Karpas-422 (cell line): Measurements from ENCODE around the gene PCDH19. TPM values are rescaled to one million over a fixed set of nuclear protein-coding genes. Genes with fewer than 3 reads are reported as not detected.
A peak's percentile ranks its signal among the peaks of the same experiment; 100 is the strongest.

Experiments used
- DNase-seq: peaks from one replicate; pipeline ENCODE4 v3.0.0-alpha.2; 2015
- H2AFZ ChIP-seq: fragments of 200-600 bp; sonication (generic); 2 replicates; pipeline ENCODE4 v1.6.1; 2014; ENCODE audit warnings: antibody characterized with exemption, low read length, mixed read lengths
- H3K27ac ChIP-seq: fragments of 200-600 bp; sonication (generic); 2 replicates; pipeline ENCODE4 v1.5.1; 2014; ENCODE audit warnings: mild to moderate bottlenecking, low read length, moderate library complexity
- H3K27me3 ChIP-seq: fragments of 200-600 bp; sonication (generic); 2 replicates; pipeline ENCODE4 v1.6.1; 2014; ENCODE audit warnings: low read length, mixed read lengths
- H3K36me3 ChIP-seq: fragments of 200-600 bp; sonication (generic); 2 replicates; pipeline ENCODE4 v1.6.1; 2014; ENCODE audit warnings: low read length, mixed read lengths; ENCODE audit not compliant: insufficient read depth
- H3K4me1 ChIP-seq: fragments of 200-600 bp; sonication (generic); 2 replicates; pipeline ENCODE4 v1.6.1; 2014; ENCODE audit warnings: mild to moderate bottlenecking, low read length, mixed read lengths
- H3K4me2 ChIP-seq: fragments of 200-600 bp; sonication (generic); 2 replicates; pipeline ENCODE4 v1.6.1; 2014; ENCODE audit warnings: low read length, low read depth, mild to moderate bottlenecking; ENCODE audit not compliant: poor library complexity, severe bottlenecking
- H3K4me3 ChIP-seq: fragments of 200-600 bp; sonication (generic); 2 replicates; pipeline ENCODE4 v1.5.1; 2014; ENCODE audit warnings: mild to moderate bottlenecking, antibody characterized with exemption, low read length, mixed read lengths
- H3K79me2 ChIP-seq: fragments of 200-600 bp; sonication (generic); 2 replicates; pipeline ENCODE4 v1.6.1; 2014; ENCODE audit warnings: mild to moderate bottlenecking, low read length, mixed read lengths
- H3K9ac ChIP-seq: fragments of 200-600 bp; sonication (generic); 2 replicates; pipeline ENCODE4 v1.6.0; 2014; ENCODE audit warnings: low read length
- H3K9me2 ChIP-seq: fragments of 200-600 bp; sonication (generic), shearing (Covaris generic); replicated peaks from 2 replicates; pipeline ENCODE4 v1.6.0; 2014; ENCODE audit warnings: mild to moderate bottlenecking, low read length, moderate library complexity; ENCODE audit not compliant: insufficient read depth
- H3K9me3 ChIP-seq: fragments of 300-700, 200-600 bp; sonication (generic); 2 replicates; pipeline ENCODE4 v1.6.1; 2014; ENCODE audit warnings: low read length, mixed read lengths
- H4K20me1 ChIP-seq: fragments of 200-600 bp; sonication (generic); 2 replicates; pipeline ENCODE4 v1.6.1; 2014; ENCODE audit warnings: mild to moderate bottlenecking, antibody characterized with exemption, low read length, low read depth; ENCODE audit not compliant: insufficient read depth
- total RNA-seq: library from RNA; depleted of rRNA; stranded (reverse); fragments of >200 nt; shearing (Covaris generic); gene quantifications from 2 replicates; pipeline ENCODE4 v1.2.3, GENCODE V29; 2014; ENCODE audit warnings: low replicate concordance

Gene PCDH19
- total RNA-seq, 1 experiment from 2014 or later: not detected

GRCh38 chrX:100376576-100376975 is 33.5 kb downstream of the PCDH19 start:
- no peaks in the 10 kb centered on the region for H3K9me2 ChIP-seq
- H3K4me3 ChIP-seq: no peak overlapping the region
- no peak overlapping the region for H3K9ac ChIP-seq
- H3K9me3 ChIP-seq: no peaks in the 10 kb centered on the region
- H3K27me3 ChIP-seq: no peaks in the 10 kb centered on the region
- no peak overlapping the region for H3K27ac ChIP-seq
- no peaks in the 10 kb centered on the region for H4K20me1 ChIP-seq
- H3K4me1 ChIP-seq: peaks cover 33% of the 10 kb centered on the region
- no peaks in the 10 kb centered on the region for H3K79me2 ChIP-seq
- H3K4me2 ChIP-seq: no peak overlapping the region
- H3K36me3 ChIP-seq: no peaks in the 10 kb centered on the region
- no peak overlapping the region for H2AFZ ChIP-seq
- no peak for DNase-seq

GRCh38 chrX:100373673-100374072 is 36.4 kb downstream of the PCDH19 start:
- H3K4me3 ChIP-seq: peak overlapping the region; percentile 48
- H3K4me1 ChIP-seq: peaks cover 52% of the 10 kb centered on the region
- H3K9me2 ChIP-seq: no peaks in the 10 kb centered on the region
- H3K9ac ChIP-seq: 0 out of 2 replicates have a peak overlapping the region, but pooled peaks have one; percentile 24
- no peaks in the 10 kb centered on the region for H3K36me3 ChIP-seq
- peak overlapping the region; percentile 66 for H3K27ac ChIP-seq
- peak overlapping the region; percentile 79 for H3K4me2 ChIP-seq
- no peaks in the 10 kb centered on the region for H4K20me1 ChIP-seq
- no peak overlapping the region for H2AFZ ChIP-seq
- H3K79me2 ChIP-seq: no peaks in the 10 kb centered on the region
- peak; percentile 86 for DNase-seq
- H3K9me3 ChIP-seq: no peaks in the 10 kb centered on the region
- no peaks in the 10 kb centered on the region for H3K27me3 ChIP-seq

GRCh38 chrX:100368167-100368566 is 41.9 kb downstream of the PCDH19 start:
- DNase-seq: peak; percentile 81
- H2AFZ ChIP-seq: no peak overlapping the region
- H3K9me2 ChIP-seq: no peaks in the 10 kb centered on the region
- no peaks in the 10 kb centered on the region for H3K79me2 ChIP-seq
- no peaks in the 10 kb centered on the region for H3K9me3 ChIP-seq
- no peaks in the 10 kb centered on the region for H3K27me3 ChIP-seq
- peaks cover 47% of the 10 kb centered on the region for H3K4me1 ChIP-seq
- no peaks in the 10 kb centered on the region for H3K36me3 ChIP-seq
- no peak overlapping the region for H3K9ac ChIP-seq
- H4K20me1 ChIP-seq: no peaks in the 10 kb centered on the region
- H3K4me3 ChIP-seq: no peak overlapping the region
- H3K27ac ChIP-seq: no peak overlapping the region
- H3K4me2 ChIP-seq: no peak overlapping the region

- no peak overlapping the region for H3K9ac ChIP-seq
Measured at GRCh38 chrX:100363896-100364295, 46.2 kb downstream of the PCDH19 start.

GRCh38 chrX:100358766-100359165 is 51.3 kb downstream of the PCDH19 start:
- Histone ChIP-seq H4K20me1 (no peaks in the 10 kb centered on the region), H3K27ac (no peak overlapping the region), H3K36me3 (no peaks in the 10 kb centered on the region), H3K4me2 (no peak overlapping the region), H2AFZ (no peak overlapping the region), H3K4me1 (peaks cover 26% of the 10 kb centered on the region), H3K9me2 (no peaks in the 10 kb centered on the region), H3K79me2 (no peaks in the 10 kb centered on the region), H3K9me3 (no peaks in the 10 kb centered on the region), H3K27me3 (no peaks in the 10 kb centered on the region), H3K4me3 (no peak overlapping the region), H3K9ac (no peak overlapping the region)
- no peak for DNase-seq

More at GRCh38 chrX:100363896-100364295, 46.2 kb downstream of the PCDH19 start:
- Histone ChIP-seq H3K4me3 (no peak overlapping the region), H3K9me2 (no peaks in the 10 kb centered on the region), H2AFZ (no peak overlapping the region), H3K9me3 (no peaks in the 10 kb centered on the region), H3K4me2 (no peak overlapping the region), H3K36me3 (no peaks in the 10 kb centered on the region), H4K20me1 (no peaks in the 10 kb centered on the region), H3K27ac (no peak overlapping the region), H3K4me1 (peaks cover 13% of the 10 kb centered on the region), H3K79me2 (no peaks in the 10 kb centered on the region), H3K27me3 (no peaks in the 10 kb centered on the region)
- DNase-seq: no peak

GRCh38 chrX:100356351-100356896 is 53.6 kb downstream of the PCDH19 start:
- H3K9me2 ChIP-seq: no peaks in the 10 kb centered on the region
- no peaks in the 10 kb centered on the region for H3K79me2 ChIP-seq
- no peak overlapping the region for H3K9ac ChIP-seq
- H4K20me1 ChIP-seq: no peaks in the 10 kb centered on the region
- H3K27me3 ChIP-seq: no peaks in the 10 kb centered on the region
- H2AFZ ChIP-seq: no peak overlapping the region
- H3K9me3 ChIP-seq: no peaks in the 10 kb centered on the region
- peak; percentile 57 for DNase-seq
- peaks cover 25% of the 10 kb centered on the region for H3K4me1 ChIP-seq
- H3K4me3 ChIP-seq: peak overlapping the region; percentile 30
- peak overlapping the region; percentile 73 for H3K4me2 ChIP-seq
- H3K36me3 ChIP-seq: no peaks in the 10 kb centered on the region
- no peak overlapping the region for H3K27ac ChIP-seq

GRCh38 chrX:100355680-100356079 is 54.4 kb downstream of the PCDH19 start:
- Histone ChIP-seq H3K79me2 (no peaks in the 10 kb centered on the region), H3K27ac (no peak overlapping the region), H3K9ac (0 out of 2 replicates have a peak overlapping the region, but pooled peaks have one; percentile 25), H3K9me2 (no peaks in the 10 kb centered on the region), H3K9me3 (no peaks in the 10 kb centered on the region), H3K4me1 (peaks cover 25% of the 10 kb centered on the region), H3K36me3 (no peaks in the 10 kb centered on the region), H3K27me3 (no peaks in the 10 kb centered on the region), H3K4me3 (peak overlapping the region; percentile 30), H4K20me1 (no peaks in the 10 kb centered on the region), H3K4me2 (peak overlapping the region; percentile 73), H2AFZ (no peak overlapping the region)
- peak; percentile 81 for DNase-seq

- Histone ChIP-seq H3K4me1 (peaks cover 30% of the 10 kb centered on the region), H3K4me3 (no peak overlapping the region), H3K4me2 (no peak overlapping the region), H2AFZ (no peak overlapping the region), H4K20me1 (no peaks in the 10 kb centered on the region), H3K27me3 (no peaks in the 10 kb centered on the region), H3K27ac (no peak overlapping the region), H3K79me2 (no peaks in the 10 kb centered on the region), H3K9me2 (no peaks in the 10 kb centered on the region), H3K9me3 (no peaks in the 10 kb centered on the region), H3K9ac (no peak overlapping the region), H3K36me3 (no peaks in the 10 kb centered on the region)
- DNase-seq: no peak
Measured at GRCh38 chrX:100353326-100353725, 56.7 kb downstream of the PCDH19 start.
